ENCODE data around the gene CRAT. TPM values are rescaled to one million over a fixed set of nuclear protein-coding genes. Genes with fewer than 3 reads are reported as not detected.

The CRAT gene
- 37.4 TPM for total RNA-seq

DNA sequence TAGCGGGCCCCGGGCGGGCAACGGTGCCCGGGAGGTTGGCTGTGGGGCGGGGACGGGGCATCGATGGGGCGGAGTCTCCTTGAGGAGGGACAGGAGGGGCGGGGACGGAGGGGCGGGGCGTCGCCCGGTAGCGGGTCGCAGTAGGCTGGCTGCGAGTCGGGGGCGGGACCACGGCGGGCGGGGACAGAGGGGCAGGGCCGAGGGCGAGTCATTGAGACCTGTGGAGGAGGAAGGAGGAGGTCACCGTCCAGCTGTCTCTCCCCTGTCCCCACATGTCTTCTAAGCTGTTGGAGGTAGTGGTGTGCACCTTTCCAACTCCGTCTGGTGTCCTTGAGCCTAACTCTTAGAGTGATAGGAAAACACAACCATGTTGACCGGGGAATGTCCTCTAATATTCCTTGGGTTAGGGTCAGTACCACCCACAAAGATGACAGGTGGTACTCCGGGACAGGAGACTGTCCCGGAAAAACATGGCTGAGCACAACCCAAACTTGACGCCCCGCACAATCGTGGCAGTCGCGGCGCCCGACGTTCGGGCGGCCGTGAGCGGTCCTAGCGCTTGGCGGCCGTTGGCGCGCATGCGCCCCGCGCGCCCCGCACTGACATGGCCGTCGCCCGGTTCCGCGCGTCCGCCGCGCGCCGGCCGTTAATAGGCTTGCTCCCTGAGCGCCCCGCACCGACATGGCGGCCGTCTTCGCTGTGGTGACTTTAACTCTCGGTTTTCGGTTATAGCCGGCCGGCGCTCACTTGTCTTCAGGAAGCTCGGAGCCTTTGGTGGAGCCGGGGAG is at the start of gene CRAT, which contains the start of gene PTPA:
TSS of gene CRAT (minus strand) at position 54 of the 788 bp plus-strand sequence. CDS start 284 bp downstream, outside the sequence.
TSS of gene PTPA (plus strand) at position 676 of the 788 bp plus-strand sequence. CDS start 186 bp downstream, outside the sequence.
- intact Hi-C loops (cut with DNase I), result no loop called here
- ATAC-seq, result peak; percentile 93

DNA sequence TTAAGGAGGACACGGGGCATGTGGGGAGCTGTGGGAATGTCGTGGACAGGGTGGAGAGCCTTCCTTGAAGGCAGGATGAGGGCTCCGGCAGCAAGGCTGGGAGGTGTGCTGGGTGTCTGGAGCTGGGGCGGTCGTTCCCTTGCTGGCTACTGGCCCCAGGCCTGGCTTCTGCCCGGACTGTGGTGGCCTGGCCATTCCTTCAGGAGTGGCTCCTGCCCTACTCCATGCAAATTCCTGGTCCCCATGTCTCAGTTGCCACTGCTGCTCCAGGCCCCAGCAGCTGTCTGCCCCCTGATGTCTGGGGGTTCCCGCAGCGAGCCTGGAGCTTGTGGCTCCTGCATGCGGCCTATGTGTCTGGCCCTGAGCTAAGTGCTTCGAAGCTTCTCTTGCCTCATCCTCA is 45.6 kb upstream of the CRAT start:
- DNase-seq (ENCODE audit: low spot score), result no peak
- no peak for ATAC-seq
- intact Hi-C loops (cut with DNase I), result no loop called here

More for the DNA sequence above, at the start of gene CRAT, which contains the start of gene PTPA:
- peak; percentile 99 for DNase-seq (ENCODE audit: low spot score)

GRCh38 chr9:129154866-129155477 is 44.4 kb upstream of the CRAT start:
- ATAC-seq, result no peak
- intact Hi-C loops (cut with DNase I), result no loop called here

GRCh38 chr9:129151469-129151868 is 40.9 kb upstream of the CRAT start:
- intact Hi-C loops (cut with DNase I), result no loop called here
- no peak for ATAC-seq
- no peak for DNase-seq (ENCODE audit: low spot score)

More at GRCh38 chr9:129154866-129155477, 44.4 kb upstream of the CRAT start:
- no peak for DNase-seq (ENCODE audit: low spot score)

DNA sequence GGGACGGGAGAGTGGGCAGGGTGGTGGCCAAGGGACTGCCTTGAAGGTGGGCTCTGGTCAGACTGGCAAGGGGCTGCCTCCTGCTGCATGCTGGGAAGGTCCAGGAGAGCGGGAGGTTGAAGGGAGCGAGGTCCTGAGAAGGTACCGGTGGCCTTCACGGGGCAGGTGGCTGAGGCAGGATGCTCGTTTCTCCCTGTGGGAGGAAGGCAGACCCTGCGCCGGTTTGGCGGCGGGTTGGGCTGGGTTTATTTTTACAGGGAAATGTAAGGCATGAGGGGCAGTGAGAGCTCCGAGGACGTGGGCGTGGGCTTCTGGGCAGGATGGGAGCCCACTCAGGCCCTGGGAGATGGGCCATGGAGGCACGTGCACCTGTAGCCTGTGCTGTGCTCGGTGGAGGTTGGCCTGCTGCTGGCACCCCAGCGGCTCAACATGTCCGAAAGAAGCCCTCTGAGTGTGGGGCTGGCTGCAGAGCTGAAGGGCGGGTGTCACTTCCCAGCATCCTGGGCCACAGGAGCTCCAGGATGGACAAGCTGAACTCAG is 40.1 kb upstream of the CRAT start:
- intact Hi-C loops (cut with DNase I), result no loop called here
- DNase-seq (ENCODE audit: low spot score) (no peak), ATAC-seq (no peak)

DNA sequence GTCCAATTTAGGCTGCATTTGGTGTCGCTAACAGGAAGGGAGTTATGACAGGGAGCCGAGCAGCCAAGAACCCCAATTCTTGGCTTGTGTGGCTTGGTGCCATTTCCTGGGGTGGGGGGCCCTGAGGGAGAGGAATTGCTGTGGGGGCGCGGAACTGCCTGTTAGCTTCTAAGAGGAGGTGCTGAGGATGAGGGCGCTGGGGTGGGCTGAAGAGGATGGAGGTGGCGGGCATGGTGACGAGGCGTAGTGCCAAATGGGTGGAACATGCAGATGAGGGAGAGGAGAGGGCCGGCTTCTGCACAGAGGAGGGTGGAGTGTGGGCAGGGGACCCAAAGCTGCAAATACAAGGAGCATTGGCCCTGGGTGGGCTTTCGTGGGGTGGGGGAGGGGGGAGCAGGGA is 39.5 kb upstream of the CRAT start:
- no peak for DNase-seq (ENCODE audit: low spot score)
- intact Hi-C loops (cut with DNase I), result no loop called here

DNA sequence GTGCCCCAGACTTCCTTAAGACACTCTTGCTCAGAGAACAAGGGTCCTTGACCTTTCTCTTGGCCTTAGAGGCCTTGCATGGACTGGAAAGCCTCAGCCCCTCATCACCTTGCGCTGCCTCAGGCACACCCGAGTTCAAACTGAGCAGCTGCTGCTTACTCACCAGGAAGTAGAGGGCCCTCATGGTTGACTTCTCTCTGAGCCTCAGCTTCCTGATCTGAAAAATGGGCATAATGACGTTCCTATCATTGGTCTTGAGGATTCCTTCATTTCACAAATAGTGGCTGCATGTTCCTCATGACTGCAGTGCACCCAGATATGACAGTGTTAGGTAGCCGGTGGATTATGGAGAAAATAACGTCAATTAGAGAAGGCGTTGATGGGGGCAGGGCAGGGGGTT is 38.8 kb upstream of the CRAT start:
- intact Hi-C loops (cut with DNase I), result loop anchor here (10.0 kb wide), 1 partner anchor 335 kb away; no protein-coding TSS in a partner anchor
- DNase-seq (ENCODE audit: low spot score), result no peak
- ATAC-seq, result no peak

More for the DNA sequence above, 39.5 kb upstream of the CRAT start:
- no peak for ATAC-seq

- ATAC-seq (no peak), DNase-seq (ENCODE audit: low spot score) (no peak)
- intact Hi-C loops (cut with DNase I), result loop anchor here (10.0 kb wide), 1 partner anchor 336 kb away; no protein-coding TSS in a partner anchor
These were observed 38.0 kb upstream of the CRAT start for GRCh38 chr9:129148463-129149204.

- intact Hi-C loops (cut with DNase I), result loop anchor here (10.0 kb wide), 1 partner anchor 338 kb away; no protein-coding TSS in a partner anchor
- DNase-seq (ENCODE audit: low spot score), result no peak
These were observed 35.9 kb upstream of the CRAT start for GRCh38 chr9:129146441-129146941.

GRCh38 chr9:129145841-129146292 is 35.3 kb upstream of the CRAT start:
- peak; percentile 56 for ATAC-seq
- no peak for DNase-seq (ENCODE audit: low spot score)
- intact Hi-C loops (cut with DNase I), result loop anchor here (10.0 kb wide), 1 partner anchor 339 kb away; no protein-coding TSS in a partner anchor

More at GRCh38 chr9:129146441-129146941, 35.9 kb upstream of the CRAT start:
- peak; percentile 47 for ATAC-seq

DNA sequence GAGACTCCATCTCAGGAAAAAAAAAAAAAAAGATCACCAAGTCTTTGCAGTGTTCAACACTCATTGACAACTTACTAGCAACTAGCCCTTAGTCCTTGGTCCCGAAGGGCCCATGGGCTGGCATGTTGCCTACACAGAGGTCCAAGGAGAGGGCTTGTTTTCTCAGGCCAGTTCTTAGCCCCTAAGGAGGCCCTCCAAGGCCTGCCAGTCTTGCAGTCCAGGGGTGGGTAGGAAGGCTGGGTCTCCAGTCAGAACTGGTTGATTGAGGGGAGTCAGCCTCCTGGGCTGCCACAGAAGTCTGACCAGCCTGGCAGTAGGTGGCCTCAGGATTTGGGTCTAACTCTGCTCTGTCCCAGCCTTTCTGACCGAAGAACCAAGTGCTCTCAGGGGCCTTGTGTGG is 34.7 kb upstream of the CRAT start:
- intact Hi-C loops (cut with DNase I), result loop anchor here (10.0 kb wide), 1 partner anchor 339 kb away; no protein-coding TSS in a partner anchor
- ATAC-seq (no peak), DNase-seq (ENCODE audit: low spot score) (no peak)

DNA sequence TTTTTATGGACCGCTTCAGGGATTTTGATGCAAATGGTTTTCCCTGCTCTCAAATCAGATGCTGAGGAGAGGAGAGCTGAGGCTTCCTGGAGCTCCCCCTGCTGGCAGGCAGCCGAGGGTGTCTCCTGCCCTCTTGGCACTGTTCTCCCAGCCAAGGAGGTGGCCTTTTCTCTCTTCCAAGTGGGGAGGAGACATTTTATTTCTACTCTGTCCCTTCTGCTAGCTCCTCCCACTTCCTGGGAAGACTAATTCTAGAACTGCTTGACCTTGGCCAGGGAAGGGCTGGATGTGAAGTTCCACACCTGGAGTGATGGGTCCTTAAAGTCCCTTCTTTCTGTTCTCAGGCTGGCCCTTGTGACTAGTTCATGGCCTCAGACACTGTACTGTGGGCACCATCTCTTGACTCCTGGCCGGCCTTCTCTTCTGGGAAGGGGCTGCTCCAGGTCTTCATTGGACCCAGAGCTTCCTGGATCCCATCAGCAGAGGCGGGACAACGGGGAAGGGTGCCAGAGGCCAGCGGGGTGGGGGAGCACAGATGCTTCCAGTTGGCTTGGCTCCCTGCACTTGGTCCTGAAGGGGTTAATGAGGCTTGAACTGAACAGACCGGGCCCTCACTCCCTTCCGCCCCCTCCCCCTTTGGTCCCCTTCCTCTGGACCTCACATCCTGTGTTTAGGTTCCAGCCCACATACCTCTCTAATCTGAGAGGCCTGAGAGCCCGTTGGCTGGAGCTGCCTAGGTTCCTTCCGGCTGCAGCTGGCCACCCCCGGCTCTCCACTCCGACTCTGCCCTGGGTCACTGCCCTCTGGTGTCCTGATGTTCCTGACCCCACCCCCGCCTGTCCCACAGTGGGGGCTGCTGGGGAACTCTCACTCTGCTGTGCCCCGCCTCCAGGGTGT is 32.7 kb upstream of the CRAT start:
- intact Hi-C loops (cut with DNase I), result loop anchor here (10.0 kb wide), 1 partner anchor 342 kb away; no protein-coding TSS in a partner anchor
- ATAC-seq (peak; percentile 36), DNase-seq (ENCODE audit: low spot score) (peak; percentile 93)

- no peak for ATAC-seq
- intact Hi-C loops (cut with DNase I), result loop anchor here (10.0 kb wide), 1 partner anchor 342 kb away; no protein-coding TSS in a partner anchor
- DNase-seq (ENCODE audit: low spot score), result no peak
These were observed 31.7 kb upstream of the CRAT start for GRCh38 chr9:129142138-129142935.

- intact Hi-C loops (cut with DNase I), result loop anchor here (10.0 kb wide), 1 partner anchor 343 kb away; no protein-coding TSS in a partner anchor
- DNase-seq (ENCODE audit: low spot score) (peak; percentile 86), ATAC-seq (peak; percentile 27)
These were observed 30.8 kb upstream of the CRAT start for GRCh38 chr9:129141066-129142041.

GRCh38 chr9:129140397-129141065 is 29.9 kb upstream of the CRAT start:
- intact Hi-C loops (cut with DNase I), result loop anchor here (10.0 kb wide), 1 partner anchor 344 kb away; no protein-coding TSS in a partner anchor
- DNase-seq (ENCODE audit: low spot score) (no peak), ATAC-seq (peak; percentile 9)
